Breast epithelium (tissue), 3 donors: ENCODE measurements around the gene ACBD4.
"Not testable (repeated sequence)": the region's sequence is repeated elsewhere in the genome, so short reads cannot be mapped to it uniquely, and the experiment has no call there.

ENCODE experiments used
- CTCF ChIP-seq, 3 donors: fragments of 450-650 bp; IDR thresholded peaks; one replicate each; pipeline ENCODE4 v1.5.1; 2016 to 2017; ENCODE audit warnings: antibody characterized with exemption in 3 of 3, mild to moderate bottlenecking in 3 of 3, moderate library complexity in 3 of 3
- POLR2A ChIP-seq: fragments of 450-650 bp; IDR thresholded peaks from one replicate; pipeline ENCODE4 v1.6.1; 2016; ENCODE audit warnings: antibody characterized with exemption, mild to moderate bottlenecking, moderate library complexity
- POLR2AphosphoS5 ChIP-seq, 3 donors: sonication (generic); formaldehyde crosslinking; IDR thresholded peaks; one replicate each; pipeline ENCODE4 v1.6.1; 2017; ENCODE audit warnings: antibody characterized with exemption in 3 of 3

- TF ChIP-seq CTCF (IDR thresholded peaks at IDR 0.05); POLR2A; POLR2AphosphoS5 (IDR thresholded peaks at IDR 0.05): not testable (repeated sequence)
These were observed 10.7 kb upstream of the ACBD4 start for GRCh38 chr17:45124797-45125122.
